Measurements from ENCODE around the gene SMIM23.

SMIM23 gene

DNA sequence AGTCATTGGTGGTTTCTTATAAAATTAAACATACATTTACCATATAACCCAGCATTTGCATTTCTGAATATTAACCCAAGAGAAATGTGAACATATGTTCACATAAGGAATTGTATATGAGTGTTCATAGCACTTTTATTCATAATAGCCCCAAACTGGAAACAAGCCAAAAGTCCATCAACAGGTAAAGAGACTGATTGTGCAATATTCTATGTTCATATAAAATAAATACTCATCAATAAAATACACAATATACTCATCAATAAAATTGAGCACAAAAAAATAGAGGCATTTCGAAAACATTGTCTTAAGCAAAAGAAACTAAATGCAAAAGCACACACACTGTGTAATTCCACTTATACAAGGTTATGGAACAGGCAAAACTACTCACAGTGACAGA, 3.7 kb downstream of the SMIM23 start:
- ATAC-seq, result no peak
- no peak for TF ChIP-seq ISL1 (CRISPR knock-in tag; IDR thresholded peaks at IDR 0.05)
- no peak for TF ChIP-seq ZNF70 (CRISPR knock-in tag; IDR thresholded peaks at IDR 0.05)
- no peak for TF ChIP-seq ARNTL (CRISPR knock-in tag; IDR thresholded peaks at IDR 0.05; ENCODE audit: borderline replicate concordance, low read depth)
- no peak for TF ChIP-seq BACH2 (CRISPR knock-in tag; IDR thresholded peaks at IDR 0.05; ENCODE audit: borderline replicate concordance)
- TF ChIP-seq, protein P1, sequence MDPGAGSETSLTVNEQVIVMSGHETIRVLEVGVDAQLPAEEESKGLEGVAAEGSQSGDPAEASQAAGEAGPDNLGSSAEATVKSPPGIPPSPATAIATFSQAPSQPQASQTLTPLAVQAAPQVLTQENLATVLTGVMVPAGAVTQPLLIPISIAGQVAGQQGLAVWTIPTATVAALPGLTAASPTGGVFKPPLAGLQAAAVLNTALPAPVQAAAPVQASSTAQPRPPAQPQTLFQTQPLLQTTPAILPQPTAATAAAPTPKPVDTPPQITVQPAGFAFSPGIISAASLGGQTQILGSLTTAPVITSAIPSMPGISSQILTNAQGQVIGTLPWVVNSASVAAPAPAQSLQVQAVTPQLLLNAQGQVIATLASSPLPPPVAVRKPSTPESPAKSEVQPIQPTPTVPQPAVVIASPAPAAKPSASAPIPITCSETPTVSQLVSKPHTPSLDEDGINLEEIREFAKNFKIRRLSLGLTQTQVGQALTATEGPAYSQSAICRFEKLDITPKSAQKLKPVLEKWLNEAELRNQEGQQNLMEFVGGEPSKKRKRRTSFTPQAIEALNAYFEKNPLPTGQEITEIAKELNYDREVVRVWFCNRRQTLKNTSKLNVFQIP (CRISPR knock-in tag; IDR thresholded peaks at IDR 0.05; ENCODE audit: borderline replicate concordance, low read depth), result no peak
- TF ChIP-seq ZC3H10 (CRISPR knock-in tag; IDR thresholded peaks at IDR 0.05), result no peak
- TF ChIP-seq ZFP30 (CRISPR knock-in tag; IDR thresholded peaks at IDR 0.05), result no peak
- no peak for TF ChIP-seq ZNF565 (CRISPR knock-in tag; conservative IDR thresholded peaks at IDR 0.05; ENCODE audit: low read depth)
- TF ChIP-seq SNAI2 (CRISPR knock-in tag; IDR thresholded peaks at IDR 0.05), result no peak
- TF ChIP-seq TOX (CRISPR knock-in tag; IDR thresholded peaks at IDR 0.05; ENCODE audit: borderline replicate concordance), result no peak

DNA sequence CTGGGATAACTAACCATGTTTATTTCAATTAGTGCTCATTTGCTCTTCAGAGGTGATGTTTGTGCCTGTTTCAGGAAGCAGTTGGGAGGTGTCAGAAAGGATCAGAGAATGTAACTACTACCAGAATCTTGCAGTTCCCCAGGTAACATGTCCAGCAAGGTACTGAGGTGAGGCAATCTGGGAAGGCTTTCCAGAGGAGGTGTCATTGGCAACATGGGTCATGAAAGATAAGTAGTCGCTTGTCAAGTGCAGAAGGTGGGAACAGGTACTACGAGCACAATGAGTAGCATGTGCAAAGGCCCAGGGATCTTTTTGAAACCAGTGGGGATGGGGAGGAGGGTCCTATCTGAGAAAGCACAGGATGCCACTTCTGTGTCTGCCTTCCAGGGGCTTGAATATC, 4.8 kb downstream of the SMIM23 start:
- TF ChIP-seq, protein P1 (CRISPR knock-in tag; IDR thresholded peaks at IDR 0.05; ENCODE audit: borderline replicate concordance, low read depth), result no peak
- TF ChIP-seq, protein P2, sequence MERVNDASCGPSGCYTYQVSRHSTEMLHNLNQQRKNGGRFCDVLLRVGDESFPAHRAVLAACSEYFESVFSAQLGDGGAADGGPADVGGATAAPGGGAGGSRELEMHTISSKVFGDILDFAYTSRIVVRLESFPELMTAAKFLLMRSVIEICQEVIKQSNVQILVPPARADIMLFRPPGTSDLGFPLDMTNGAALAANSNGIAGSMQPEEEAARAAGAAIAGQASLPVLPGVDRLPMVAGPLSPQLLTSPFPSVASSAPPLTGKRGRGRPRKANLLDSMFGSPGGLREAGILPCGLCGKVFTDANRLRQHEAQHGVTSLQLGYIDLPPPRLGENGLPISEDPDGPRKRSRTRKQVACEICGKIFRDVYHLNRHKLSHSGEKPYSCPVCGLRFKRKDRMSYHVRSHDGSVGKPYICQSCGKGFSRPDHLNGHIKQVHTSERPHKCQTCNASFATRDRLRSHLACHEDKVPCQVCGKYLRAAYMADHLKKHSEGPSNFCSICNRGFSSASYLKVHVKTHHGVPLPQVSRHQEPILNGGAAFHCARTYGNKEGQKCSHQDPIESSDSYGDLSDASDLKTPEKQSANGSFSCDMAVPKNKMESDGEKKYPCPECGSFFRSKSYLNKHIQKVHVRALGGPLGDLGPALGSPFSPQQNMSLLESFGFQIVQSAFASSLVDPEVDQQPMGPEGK (CRISPR knock-in tag; IDR thresholded peaks at IDR 0.05; ENCODE audit: borderline replicate concordance), result no peak
- TF ChIP-seq PPARA (CRISPR knock-in tag; IDR thresholded peaks at IDR 0.05; ENCODE audit: borderline replicate concordance) (no peak), ARNTL (CRISPR knock-in tag; IDR thresholded peaks at IDR 0.05; ENCODE audit: borderline replicate concordance, low read depth) (no peak), TCF4 (CRISPR knock-in tag; IDR thresholded peaks at IDR 0.05; ENCODE audit: borderline replicate concordance) (no peak), ZNF70 (CRISPR knock-in tag; IDR thresholded peaks at IDR 0.05) (no peak), TOX (CRISPR knock-in tag; IDR thresholded peaks at IDR 0.05; ENCODE audit: borderline replicate concordance) (no peak), ZFP30 (CRISPR knock-in tag; IDR thresholded peaks at IDR 0.05) (no peak), RARB (CRISPR knock-in tag; IDR thresholded peaks at IDR 0.05) (no peak), ESRRG (CRISPR knock-in tag; IDR thresholded peaks at IDR 0.05) (no peak), BACH2 (CRISPR knock-in tag; IDR thresholded peaks at IDR 0.05; ENCODE audit: borderline replicate concordance) (no peak), ZC3H10 (CRISPR knock-in tag; IDR thresholded peaks at IDR 0.05) (no peak), ZNF565 (CRISPR knock-in tag; conservative IDR thresholded peaks at IDR 0.05; ENCODE audit: low read depth) (no peak)
- TF ChIP-seq, protein P3, sequence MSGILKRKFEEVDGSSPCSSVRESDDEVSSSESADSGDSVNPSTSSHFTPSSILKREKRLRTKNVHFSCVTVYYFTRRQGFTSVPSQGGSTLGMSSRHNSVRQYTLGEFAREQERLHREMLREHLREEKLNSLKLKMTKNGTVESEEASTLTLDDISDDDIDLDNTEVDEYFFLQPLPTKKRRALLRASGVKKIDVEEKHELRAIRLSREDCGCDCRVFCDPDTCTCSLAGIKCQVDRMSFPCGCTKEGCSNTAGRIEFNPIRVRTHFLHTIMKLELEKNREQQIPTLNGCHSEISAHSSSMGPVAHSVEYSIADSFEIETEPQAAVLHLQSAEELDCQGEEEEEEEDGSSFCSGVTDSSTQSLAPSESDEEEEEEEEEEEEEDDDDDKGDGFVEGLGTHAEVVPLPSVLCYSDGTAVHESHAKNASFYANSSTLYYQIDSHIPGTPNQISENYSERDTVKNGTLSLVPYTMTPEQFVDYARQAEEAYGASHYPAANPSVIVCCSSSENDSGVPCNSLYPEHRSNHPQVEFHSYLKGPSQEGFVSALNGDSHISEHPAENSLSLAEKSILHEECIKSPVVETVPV (CRISPR knock-in tag; IDR thresholded peaks at IDR 0.05), result no peak
- TF ChIP-seq, protein P4, sequence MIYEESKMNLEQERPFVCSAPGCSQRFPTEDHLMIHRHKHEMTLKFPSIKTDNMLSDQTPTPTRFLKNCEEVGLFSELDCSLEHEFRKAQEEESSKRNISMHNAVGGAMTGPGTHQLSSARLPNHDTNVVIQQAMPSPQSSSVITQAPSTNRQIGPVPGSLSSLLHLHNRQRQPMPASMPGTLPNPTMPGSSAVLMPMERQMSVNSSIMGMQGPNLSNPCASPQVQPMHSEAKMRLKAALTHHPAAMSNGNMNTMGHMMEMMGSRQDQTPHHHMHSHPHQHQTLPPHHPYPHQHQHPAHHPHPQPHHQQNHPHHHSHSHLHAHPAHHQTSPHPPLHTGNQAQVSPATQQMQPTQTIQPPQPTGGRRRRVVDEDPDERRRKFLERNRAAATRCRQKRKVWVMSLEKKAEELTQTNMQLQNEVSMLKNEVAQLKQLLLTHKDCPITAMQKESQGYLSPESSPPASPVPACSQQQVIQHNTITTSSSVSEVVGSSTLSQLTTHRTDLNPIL (CRISPR knock-in tag; IDR thresholded peaks at IDR 0.05; ENCODE audit: low read depth), result no peak
- ATAC-seq, result no peak

DNA sequence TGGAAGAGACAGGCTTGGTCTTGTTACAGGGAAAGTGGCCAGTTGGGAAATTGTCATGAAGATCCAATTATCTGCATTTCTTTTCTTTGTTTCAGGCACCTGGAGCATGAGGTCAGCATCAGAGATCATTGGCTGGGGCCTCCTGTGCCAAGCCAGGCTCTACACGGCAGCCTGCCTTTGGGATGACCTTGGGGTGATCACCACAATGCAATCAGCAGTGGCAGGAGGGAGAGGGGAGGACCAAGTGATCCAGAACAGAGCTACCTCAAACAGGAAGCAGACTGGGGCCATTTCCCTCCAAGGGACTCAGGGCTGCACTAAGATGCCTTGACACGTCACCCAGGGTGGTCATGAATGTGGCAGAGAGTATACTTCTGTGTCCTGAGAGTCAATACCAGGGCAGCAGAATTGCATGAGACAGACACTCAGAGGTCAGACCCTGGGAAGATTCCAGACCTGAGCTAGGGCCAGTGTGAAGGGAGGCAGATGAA, 8.9 kb downstream of the SMIM23 start:
- no peak for TF ChIP-seq ZNF565 (CRISPR knock-in tag; conservative IDR thresholded peaks at IDR 0.05; ENCODE audit: low read depth)
- no peak for TF ChIP-seq PPARA (CRISPR knock-in tag; IDR thresholded peaks at IDR 0.05; ENCODE audit: borderline replicate concordance)
- no peak for TF ChIP-seq ZNF70 (CRISPR knock-in tag; IDR thresholded peaks at IDR 0.05)
- TF ChIP-seq, protein P2 (CRISPR knock-in tag; IDR thresholded peaks at IDR 0.05; ENCODE audit: borderline replicate concordance), result no peak
- no peak for ATAC-seq

Data from SK-N-SH treated with all-trans-retinoic acid at 6 μM for 48 hours (cell line).